Activated T-cell treated with anti-CD3 and anti-CD28 coated beads for 1 hour (primary cell): ENCODE results near the gene CHAD.
"Not testable (repeated sequence)": the region's sequence is repeated elsewhere in the genome, so short reads cannot be mapped to it uniquely, and the experiment has no call there.

Experiments used
- DNase-seq: peaks from one replicate; pipeline ENCODE4 v3.0.0-alpha.2; 2020; ENCODE audit warnings: low read depth

Gene CHAD

GRCh38 chr17:50457621-50458020 is 11.1 kb downstream of the CHAD start:
- DNase-seq: no peak

DNA sequence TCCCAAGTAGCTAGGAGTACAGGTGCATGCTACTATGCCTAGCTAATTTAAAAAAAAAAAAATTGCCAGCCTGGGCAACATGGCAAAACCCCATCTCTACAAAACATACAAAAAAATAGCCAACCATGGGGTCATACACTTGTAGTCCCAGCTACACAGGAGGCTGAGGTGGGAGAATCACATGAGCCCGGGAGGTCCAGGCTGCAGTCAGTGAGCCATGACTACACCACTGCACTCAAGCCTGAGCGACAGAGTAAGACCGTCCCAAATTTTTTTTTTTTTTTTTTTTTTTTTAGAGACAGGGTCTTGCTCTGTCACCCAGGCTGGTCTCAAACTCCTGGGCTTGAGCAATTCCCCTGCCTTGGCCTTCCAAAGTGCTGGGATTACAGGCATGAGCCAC is 14.8 kb downstream of the CHAD start:
- no peak for DNase-seq

DNA sequence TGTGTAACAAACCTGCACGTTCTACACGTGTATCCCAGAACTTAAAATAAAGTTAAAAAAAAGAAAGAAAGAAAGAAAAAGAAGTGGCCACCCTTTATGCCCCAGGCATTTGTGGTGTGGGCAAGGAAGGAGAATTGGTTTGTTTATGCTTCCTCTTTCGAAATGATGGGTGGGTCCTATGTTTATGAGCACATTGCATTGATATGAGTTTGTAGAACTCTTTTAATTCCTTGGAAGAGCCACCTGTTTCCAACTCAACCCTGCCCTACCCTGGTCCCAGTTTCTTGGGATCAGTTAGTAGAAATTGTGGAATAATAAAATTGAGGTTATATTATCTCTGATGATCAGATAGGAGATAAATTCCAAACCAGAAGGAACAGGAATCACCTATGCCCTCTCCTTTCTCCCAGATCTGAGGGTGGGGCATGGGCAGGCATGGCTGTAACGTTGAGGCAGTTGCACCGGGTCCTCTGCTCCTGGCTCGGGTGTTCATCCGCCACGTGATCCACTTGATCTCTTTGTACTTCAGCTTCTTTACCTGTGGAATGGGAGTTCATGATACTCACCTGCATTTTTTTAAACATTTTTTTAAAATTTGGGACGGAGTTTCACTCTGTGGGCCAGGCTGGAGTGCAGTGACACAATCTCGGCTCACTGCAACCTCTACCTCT is 15.9 kb downstream of the CHAD start:
- DNase-seq: no peak

- DNase-seq: no peak
Measured at GRCh38 chr17:50451943-50452629, 16.6 kb downstream of the CHAD start.

DNA sequence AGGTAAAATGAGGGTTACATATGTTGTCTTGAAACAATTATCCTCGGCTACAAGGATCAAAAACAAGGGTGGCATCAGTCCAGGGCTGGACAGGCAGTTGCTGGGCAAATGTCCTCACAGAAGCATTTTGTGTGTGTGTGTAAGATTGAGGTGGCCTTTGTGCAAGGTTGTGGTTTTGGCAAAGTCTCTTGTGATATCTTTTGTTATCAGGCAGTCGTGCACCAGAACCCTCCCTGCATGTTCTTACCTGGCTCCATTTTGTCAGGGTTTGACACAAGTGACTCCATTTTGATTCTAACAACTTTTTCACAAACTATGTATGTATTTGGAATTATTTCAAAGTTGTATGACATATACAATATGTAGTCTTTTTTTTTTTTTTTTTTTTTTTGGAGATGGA is 20.0 kb downstream of the CHAD start:
- DNase-seq: no peak

GRCh38 chr17:50447870-50448595 is 20.6 kb downstream of the CHAD start:
- DNase-seq: no peak

- DNase-seq: no peak
Measured at GRCh38 chr17:50445730-50446325, 22.9 kb downstream of the CHAD start.

DNA sequence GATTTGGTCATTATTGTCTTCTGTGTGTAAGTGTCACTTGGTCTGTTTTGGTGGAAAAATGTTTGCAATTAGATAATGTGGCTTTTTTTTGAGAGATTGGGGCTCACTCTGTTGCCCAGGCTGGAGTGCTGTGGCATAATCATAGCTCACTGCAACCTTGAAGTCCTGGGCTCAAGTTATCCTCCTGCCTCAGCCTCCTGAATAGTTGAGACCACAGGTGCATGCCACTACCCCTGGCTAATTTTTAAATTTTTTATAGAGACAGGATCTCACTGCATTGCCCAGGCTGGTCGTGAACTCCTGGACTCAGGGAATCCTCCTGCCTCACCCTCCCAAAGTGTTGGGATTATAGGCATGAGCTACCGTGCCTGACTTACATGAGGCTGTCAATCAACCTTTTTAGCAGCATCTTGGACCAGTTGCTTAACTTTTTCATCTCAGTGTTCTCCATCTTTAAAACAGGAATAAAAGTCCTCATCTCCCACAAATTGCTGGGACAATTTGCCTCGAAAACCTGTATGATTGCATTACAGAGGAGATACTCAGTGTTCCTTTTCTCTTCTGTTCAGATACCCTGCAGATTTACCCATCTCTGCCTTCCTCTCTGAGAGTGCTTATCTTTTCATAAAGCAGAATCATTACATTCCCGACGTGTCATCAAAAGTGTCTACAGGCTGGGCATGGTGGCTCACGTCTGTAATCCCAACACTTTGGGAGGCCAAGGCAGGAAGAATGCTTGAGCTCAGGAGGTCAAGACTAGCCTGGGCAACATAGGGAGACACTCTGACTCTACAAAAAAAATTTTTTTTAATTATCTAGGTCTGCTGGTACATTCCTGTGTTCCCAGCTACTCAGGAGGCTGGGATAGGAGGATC is 23.6 kb downstream of the CHAD start:
- DNase-seq: no peak

DNA sequence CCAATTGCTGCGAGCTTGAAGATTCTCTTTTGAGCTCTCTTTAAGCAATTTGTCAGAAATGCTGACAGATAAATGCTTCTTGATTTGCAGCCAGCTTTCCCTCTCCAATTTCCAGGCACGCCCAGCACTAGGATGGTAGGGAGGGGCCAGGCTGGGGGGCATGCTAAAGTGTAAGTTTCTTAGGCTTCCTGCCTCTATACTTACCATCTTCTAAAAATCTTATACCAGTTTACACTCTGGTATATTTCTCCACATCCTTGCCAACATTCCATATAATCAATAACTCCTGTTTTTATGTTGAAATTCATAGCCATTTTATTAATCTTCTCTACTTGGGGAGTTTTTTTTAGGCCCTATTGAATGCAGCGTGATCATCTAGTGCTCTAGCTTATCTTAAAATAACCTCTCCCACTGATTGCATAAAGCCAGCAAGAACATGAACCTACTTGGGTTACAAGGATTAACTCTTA is 25.1 kb downstream of the CHAD start:
- DNase-seq: no peak

DNA sequence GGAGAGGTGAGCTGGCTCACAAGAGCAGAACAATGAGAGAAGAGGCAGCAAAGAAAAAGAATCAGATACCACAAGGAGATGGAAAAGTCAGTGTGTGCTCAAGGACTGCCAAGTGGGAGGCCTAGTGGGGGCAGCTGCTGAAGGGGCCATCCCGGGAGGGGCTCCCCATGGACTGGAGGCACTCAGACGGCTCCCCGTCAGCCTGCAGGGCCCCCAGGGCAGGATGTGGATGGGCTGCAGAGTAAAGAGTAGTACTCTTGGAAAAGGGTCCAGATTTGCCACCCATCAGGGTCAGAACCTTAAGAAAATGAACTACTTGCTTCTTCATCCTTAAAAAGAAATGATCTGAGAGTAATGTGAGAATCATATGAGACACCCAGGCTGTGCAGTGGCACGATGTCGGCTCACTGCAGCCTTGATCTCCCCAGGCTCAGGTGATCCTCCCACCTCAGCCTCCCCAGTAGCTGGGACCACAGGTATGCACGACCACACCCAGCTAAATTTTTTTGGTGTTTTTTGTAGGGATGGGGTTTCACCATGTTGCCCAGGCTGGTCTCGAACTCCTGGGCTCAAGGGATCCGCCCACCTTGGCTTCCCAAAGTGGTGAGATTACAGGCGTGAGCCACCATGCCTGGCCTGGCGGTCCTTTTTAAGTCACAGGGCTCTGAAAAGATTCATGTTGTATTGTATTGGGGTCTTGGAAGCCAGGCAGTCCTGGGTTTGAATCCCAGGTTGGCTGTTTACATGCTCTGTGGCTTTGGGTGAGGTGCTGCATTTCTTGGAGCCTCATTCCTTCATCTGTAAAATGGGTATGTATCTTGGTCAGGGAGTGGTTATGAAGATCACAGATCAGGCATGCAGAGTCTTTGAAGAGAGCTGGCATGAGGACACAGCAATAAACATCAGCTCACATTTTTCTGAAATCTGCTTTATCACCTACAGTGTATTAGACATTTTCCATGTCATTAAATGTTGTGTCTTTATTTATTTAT is 27.5 kb downstream of the CHAD start:
- no peak for DNase-seq

DNA sequence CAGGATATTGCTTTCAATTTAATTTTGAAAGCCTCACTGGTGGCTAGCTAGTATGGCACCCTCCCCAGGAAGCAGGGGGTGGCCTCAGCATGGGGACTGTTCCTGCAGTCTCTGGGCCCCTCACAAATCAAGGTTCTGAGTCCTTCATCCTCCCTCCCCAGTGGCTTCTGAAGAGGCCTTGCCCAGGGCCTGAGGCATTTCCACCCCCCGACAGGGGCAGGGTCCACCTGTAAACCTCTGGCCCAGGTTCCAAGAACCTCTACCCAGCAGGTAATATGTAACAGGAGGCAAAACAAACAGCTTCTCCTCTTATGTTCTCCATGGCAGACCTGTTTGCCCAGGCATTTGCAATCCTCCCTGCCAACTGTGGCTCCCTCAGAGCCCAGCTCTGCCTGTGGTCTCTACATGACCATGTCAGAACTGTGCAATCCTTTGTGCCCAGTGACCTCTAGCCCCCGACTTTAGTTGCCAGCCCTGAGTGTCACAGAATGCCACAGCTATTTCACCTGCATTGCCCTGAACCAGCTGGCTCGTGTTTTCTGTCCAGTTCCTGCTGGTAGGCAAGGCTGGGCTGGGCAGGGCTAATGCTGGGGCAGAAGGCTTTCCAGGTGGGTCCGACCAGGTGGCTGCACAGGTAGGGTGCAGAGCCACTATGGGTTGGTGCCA is 28.4 kb downstream of the CHAD start:
- no peak for DNase-seq

- no peak for DNase-seq
Measured at GRCh38 chr17:50439008-50439407, 29.7 kb downstream of the CHAD start.

DNA sequence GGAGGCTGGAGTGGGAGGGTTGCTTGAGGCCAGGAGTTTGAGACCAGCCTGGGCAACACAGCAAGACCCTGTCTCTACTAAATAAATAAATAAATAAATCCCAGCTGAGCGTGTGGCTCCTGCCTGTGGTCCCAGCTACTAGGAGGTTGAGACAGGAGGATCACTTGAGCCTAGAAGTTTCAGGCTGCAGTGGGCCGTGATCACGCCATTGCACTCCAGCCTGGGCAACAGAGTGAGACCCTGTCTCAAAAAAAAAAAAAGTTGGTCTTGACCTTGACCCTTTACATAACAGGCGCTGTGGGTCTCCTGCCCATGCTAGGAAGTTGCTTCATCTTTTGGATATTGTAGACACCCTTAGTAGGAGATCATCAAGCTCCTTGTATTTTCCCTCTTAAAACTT is 31.3 kb downstream of the CHAD start:
- no peak for DNase-seq

DNA sequence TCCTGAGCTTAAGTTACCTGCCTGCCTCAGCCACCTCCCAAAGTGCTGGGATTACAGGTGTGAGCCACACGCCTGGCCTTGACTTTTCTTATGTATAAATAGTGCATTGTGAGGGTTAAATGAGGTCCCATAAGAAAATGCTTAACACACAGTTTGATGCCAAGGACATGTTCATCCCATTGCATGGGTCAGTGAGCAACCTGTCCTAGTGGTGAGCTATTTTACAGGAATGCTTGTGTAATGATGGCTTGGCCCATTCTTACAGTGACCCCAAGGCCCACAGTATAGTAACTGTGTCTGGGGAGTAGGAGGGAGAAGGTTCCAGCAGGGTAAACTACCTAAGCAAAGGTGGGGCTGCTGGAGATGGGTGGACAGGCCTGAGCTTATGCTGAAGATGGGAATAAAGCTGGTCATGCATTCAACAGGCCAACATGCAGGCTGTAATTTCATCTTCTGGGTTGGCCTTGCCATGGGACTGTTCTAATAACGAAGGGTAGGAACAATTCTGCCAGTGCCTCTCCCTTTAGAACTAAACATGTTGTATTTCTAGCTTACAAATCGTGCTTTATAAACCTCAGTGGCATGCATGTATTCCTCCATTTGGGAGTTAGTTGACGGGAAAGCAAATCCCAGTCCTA is 36.4 kb downstream of the CHAD start:
- no peak for DNase-seq

DNA sequence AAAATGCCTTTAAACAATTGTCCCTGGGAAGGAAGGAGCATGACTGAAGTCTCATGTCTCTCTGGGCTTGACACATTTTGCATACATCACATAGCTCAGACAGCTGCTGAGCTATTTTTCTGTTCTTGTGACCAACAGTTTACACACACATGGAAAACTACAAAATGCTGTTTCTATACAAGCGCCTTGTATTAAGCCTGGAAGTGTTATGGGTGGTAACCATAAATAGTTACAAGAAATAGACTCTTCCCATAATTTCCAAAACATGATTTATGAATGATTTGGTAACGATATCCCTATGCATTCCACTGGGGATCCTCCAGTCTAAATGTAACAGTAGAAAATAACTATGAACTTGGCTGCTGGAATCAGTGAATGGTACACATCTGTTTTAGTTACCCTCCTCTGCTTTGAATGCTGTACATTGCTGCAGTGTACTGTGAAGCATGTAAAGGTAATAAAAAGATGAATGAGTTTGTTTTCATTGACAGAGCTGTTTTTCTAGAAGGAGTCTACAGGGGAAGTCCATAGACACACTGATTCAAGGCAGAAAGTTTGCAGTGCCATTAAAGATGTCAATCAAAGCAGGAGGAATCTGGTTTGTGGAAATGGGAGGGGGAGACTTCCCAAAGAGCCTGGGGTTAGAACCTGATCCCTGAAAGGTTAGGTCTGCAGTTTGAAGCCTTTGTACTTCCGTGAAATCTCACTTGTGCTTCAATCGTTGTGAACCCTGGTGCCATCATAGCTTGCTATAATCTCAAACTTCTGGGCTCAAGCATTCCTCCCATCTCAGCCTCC is 37.7 kb downstream of the CHAD start:
- DNase-seq: no peak

DNA sequence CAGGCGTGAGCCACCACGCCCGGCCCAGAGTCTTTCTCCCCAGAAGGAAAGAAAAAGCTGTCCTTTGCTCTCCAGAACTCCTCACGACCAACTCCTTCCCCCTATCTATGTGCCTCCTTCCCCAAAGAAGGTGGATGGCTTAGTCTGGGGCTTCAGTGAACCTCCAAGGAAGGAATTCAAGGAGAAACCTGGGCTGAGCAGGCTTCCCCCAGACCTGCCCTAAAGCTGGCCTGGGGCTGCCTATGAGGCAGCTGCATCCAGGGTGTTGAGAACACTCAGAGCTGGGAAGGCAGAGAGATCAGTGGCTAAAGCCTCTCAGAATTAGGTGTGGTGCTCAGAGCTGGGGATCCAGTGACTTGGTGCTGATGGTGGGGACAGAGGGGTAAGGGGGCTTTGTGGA is 38.9 kb downstream of the CHAD start:
- DNase-seq: no peak

DNA sequence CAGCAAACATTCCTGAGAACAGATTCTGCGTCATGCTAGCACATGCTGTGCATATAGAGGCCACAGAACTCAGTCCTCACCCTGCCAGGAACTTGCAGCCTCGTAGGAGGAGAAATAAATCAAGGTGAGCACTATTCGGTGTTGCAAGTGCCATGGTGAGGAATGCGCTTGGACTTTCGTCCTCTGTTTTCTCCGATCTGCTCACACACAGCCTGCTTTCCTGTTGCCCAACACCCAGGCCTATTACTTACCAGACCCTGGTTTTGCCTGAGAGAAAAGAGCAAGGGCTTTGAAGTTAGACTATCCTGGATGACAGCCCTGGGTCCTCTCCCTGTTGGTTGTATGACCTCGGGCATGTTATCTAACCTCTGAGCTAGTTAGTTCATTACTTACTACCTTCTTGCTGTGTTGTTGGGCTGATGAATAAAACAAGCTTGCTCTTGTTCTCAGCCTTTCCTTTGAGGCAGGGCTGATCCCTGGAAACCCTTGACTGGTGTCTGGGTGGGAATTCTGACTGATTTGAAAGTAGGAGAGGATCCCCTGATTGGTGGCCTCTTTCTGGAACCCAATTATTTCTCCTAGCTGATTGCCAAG is 39.8 kb downstream of the CHAD start:
- DNase-seq: no peak

DNA sequence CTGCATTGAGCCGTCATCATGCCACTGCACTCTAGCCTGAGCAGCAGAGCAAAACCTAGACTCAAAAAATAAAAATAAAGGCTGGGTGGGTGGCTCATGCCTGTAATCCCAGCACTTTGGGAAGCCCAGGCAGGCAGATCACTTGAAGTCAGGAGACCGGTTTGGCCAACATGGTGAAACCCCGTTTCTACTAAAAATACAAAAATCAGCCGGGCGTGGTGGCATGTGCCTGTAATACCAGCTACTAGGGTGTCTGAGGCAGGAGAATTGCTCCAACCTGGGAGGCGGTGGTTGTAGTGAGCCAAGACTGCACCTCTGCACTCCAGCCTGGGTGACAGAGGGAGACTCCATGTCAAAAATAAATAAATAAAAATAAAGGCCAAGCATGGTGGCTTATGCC is 40.6 kb downstream of the CHAD start:
- not testable (repeated sequence) for DNase-seq
